ENCODE measurements around the gene SUPT5H.

SUPT5H gene

DNA sequence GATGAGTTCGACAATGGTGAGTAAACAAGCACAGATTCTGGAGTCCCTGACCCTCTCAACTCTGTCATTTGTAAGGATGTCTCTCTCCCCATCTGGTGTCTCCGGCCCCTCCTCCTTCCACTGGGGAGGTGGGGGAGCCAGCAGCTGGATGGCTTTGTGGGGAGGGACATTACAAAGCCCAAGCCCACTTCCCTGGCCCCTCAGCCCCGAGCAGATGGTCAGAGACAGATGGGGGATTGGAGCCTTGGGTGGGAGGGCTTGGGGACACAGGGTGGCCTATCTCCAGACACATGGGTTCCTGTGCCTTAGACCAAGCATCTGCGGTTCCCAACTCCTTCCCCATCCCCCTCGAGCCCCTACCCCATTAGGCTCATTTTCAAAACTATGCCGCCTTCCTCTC, 37.8 kb downstream of the SUPT5H start:
- TF ChIP-seq, protein P1, sequence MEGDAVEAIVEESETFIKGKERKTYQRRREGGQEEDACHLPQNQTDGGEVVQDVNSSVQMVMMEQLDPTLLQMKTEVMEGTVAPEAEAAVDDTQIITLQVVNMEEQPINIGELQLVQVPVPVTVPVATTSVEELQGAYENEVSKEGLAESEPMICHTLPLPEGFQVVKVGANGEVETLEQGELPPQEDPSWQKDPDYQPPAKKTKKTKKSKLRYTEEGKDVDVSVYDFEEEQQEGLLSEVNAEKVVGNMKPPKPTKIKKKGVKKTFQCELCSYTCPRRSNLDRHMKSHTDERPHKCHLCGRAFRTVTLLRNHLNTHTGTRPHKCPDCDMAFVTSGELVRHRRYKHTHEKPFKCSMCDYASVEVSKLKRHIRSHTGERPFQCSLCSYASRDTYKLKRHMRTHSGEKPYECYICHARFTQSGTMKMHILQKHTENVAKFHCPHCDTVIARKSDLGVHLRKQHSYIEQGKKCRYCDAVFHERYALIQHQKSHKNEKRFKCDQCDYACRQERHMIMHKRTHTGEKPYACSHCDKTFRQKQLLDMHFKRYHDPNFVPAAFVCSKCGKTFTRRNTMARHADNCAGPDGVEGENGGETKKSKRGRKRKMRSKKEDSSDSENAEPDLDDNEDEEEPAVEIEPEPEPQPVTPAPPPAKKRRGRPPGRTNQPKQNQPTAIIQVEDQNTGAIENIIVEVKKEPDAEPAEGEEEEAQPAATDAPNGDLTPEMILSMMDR (IDR thresholded peaks at IDR 0.05; ENCODE audit: control insufficient read depth, insufficient read depth, low read depth, low read length, missing control alignments), result no peak

DNA sequence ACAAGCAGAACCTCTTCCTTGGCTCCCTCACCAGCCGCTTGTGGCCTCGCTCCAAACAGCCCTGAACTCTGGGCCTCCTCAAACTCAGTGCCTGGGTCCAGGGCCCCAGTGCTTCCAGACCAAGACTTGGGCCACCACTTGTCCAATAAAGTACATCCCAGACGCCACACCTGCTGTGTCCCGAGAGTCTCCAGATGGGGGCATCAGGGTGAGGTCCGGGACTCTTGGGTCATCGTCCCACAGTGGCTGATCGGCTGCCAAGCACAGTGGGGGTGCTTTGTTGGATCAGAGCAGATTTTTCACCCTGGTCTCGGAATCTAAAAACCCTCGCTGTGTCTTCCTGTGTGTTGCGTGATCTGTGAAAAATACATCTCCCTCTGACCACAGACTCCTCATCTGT, 44.4 kb downstream of the SUPT5H start:
- TF ChIP-seq, protein P1 (IDR thresholded peaks at IDR 0.05; ENCODE audit: control insufficient read depth, insufficient read depth, low read depth, low read length, missing control alignments), result no peak
- H3K4me3 ChIP-seq (ENCODE audit: control insufficient read depth, low read depth, low read length), result no peak overlapping the region
- no peak for DNase-seq (ENCODE audit: low read depth)

More for the DNA sequence above, 37.8 kb downstream of the SUPT5H start:
- no peak for DNase-seq (ENCODE audit: low read depth)
- H3K4me3 ChIP-seq (ENCODE audit: control insufficient read depth, low read depth, low read length), result no peak overlapping the region

DNA sequence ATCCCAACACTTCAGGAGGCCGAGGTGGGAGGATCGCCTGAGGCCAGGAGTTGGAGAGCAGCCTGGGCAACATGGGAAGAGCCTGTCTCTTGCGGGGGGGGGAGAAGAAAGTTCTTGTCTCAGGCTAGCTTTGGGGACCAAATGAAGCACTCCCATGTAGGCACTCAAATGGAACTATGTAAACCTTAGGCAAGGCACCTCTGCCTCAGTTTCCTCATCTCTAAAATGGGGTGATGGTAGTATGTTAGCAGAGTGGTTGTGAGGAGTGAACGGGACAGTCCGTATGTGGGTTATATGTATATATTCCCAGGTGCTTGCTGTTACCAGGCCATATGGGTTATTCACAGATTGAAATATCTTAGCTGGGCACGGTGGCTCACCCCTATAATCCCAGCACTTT, 46.8 kb downstream of the SUPT5H start:
- TF ChIP-seq, protein P1 (IDR thresholded peaks at IDR 0.05; ENCODE audit: control insufficient read depth, insufficient read depth, low read depth, low read length, missing control alignments), result no peak
- H3K4me3 ChIP-seq (ENCODE audit: control insufficient read depth, low read depth, low read length), result no peak overlapping the region
- no peak for DNase-seq (ENCODE audit: low read depth)

DNA sequence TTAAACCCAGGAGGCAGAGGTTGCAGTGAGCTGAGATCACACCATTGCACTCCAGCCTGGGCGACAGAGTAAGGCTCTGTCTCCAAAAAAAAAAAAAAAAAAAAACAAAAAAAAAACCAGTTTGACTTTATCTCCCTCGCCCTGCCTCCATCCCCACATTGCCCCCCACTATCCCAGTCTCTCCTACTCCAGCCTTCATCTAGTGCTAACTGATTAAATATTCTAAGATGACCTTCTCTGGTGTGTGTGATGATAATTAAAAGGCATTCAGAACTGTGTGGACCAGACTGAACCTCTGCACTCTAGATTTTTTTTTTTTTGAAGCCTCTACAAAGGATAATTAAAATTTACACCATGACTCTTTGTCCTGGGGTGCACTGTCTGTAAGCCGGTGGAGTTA, 47.4 kb downstream of the SUPT5H start:
- H3K4me3 ChIP-seq (ENCODE audit: control insufficient read depth, low read depth, low read length), result no peak overlapping the region
- no peak for DNase-seq (ENCODE audit: low read depth)
- TF ChIP-seq, protein P1 (IDR thresholded peaks at IDR 0.05; ENCODE audit: control insufficient read depth, insufficient read depth, low read depth, low read length, missing control alignments), result no peak

DNA sequence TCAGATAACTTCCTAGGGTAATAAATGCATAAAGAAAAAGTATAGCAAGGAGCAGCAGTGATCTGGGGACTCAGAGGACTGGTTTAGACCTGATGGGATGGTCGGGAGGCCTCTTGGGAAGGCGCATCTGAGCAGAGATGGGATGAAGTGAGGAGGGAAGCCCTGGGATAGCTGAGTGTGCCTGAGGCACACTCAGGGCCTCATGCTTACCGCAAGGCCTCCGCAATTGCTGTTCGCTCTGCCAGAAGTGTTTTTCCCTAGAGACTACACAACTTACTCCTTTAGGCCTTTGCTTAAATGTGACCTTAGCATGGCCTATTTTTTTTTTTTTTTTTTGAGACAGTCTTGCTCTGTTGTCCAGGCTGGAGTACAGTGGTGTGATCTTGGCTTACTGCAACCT, 49.3 kb downstream of the SUPT5H start:
- no peak for DNase-seq (ENCODE audit: low read depth)
- no peak overlapping the region for H3K4me3 ChIP-seq (ENCODE audit: control insufficient read depth, low read depth, low read length)
- TF ChIP-seq, protein P1 (IDR thresholded peaks at IDR 0.05; ENCODE audit: control insufficient read depth, insufficient read depth, low read depth, low read length, missing control alignments), result no peak

DNA sequence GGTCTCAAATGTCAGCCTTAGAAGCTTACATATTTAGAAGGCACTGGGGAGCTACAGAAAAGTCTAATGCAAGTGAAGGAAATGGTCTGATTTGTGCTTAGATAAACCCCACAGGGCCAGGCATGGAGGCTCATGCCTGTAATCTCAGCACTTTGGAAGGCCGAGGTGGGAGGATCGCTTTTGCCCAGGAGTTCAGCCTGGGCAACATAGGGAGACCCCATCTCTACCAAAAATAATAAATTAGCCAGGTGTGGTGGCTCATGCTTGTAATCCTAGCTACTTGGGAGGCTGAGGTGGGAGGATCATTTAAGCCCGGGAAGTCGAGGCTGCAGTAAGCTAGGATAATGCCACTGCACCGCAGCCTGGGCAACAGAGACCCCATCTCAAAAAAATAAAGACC, 50.7 kb downstream of the SUPT5H start:
- no peak for DNase-seq (ENCODE audit: low read depth)
- TF ChIP-seq, protein P1 (IDR thresholded peaks at IDR 0.05; ENCODE audit: control insufficient read depth, insufficient read depth, low read depth, low read length, missing control alignments), result no peak

DNA sequence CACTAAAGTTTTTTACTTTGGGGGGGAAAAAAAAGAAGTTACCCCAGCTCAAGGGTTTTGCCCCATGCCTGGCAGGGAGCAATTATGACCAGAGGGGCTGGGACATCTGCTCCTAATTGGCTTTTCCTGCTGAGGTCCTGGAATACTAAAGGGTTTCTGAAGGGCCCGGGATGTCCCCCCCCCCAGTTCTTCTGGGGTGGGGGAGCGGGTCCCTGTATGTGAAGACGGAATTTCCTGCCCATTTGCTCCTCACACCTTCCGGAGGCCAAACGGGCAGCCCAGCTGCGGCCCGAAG, 52.3 kb downstream of the SUPT5H start:
- TF ChIP-seq, protein P1 (IDR thresholded peaks at IDR 0.05; ENCODE audit: control insufficient read depth, insufficient read depth, low read depth, low read length, missing control alignments), result no peak
- DNase-seq (ENCODE audit: low read depth), result no peak
- H3K4me3 ChIP-seq (ENCODE audit: control insufficient read depth, low read depth, low read length), result peak overlapping the region; percentile 5

More for the DNA sequence above, 50.7 kb downstream of the SUPT5H start:
- no peak overlapping the region for H3K4me3 ChIP-seq (ENCODE audit: control insufficient read depth, low read depth, low read length)
